Skin epidermis (tissue), 12 donors: ENCODE data around the gene DHX8.
"Not testable (repeated sequence)": the region's sequence is repeated elsewhere in the genome, so short reads cannot be mapped to it uniquely, and the experiment has no call there.

Experiments used
- H3K27ac ChIP-seq, 21 experiments: fragments of 200-600 bp; sonication (generic) in 11 of 21; one replicate each; pipeline ENCODE4 v1.5.0; 2020; ENCODE audit warnings: mild to moderate bottlenecking in 3 of 21, inconsistent platforms in 2 of 21, moderate library complexity in 2 of 21
- H3K4me3 ChIP-seq, 7 experiments: fragments of 200-600 bp; sonication (generic) in 2 of 7; one replicate each; pipeline ENCODE4 v1.5.0; 2020; ENCODE audit warnings: inconsistent platforms in 2 of 7, mild to moderate bottlenecking in 2 of 7, moderate library complexity in 1 of 7

Gene DHX8

DNA sequence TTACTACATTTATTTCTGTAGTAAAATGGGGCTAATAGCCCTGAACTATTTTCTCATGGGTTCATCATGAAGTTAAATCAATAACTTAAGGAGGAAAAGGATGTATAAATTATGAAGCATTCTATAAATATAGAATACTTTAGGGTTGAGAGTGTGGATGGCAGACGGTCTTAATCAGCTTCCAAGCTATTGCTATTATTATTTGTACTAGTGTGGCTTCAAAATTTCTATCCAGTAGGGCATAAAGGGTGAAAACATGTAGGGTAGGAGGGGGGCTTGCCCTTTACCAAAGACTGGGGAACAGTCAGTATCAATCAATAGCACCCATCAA, 26.4 kb upstream of the DHX8 start:
- Histone ChIP-seq H3K27ac (peak overlapping the region in 14 of 21 experiments; percentile 8 to 80 (median 53)), H3K4me3 (no peak overlapping the region)

DNA sequence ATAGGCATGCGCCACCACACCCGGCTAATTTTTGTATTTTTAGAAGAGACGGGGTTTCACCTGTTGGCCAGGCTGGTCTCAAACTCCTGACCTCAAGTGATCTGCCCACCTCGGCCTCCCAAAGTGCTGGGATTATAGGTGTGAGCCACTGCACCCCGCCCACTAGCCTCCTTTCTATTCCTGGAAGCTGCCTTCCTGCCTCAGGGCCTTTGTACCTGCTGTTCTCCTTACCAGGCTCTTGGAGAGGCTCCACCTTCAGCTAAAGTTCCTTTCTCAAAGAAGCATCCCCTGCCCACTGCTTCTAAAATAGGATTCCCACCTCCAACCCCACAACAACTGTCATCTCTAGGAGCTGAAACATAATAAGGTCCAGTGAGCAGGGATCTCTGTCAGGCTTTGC, 23.9 kb upstream of the DHX8 start:
- not testable (repeated sequence) for H3K4me3 ChIP-seq, H3K27ac ChIP-seq

DNA sequence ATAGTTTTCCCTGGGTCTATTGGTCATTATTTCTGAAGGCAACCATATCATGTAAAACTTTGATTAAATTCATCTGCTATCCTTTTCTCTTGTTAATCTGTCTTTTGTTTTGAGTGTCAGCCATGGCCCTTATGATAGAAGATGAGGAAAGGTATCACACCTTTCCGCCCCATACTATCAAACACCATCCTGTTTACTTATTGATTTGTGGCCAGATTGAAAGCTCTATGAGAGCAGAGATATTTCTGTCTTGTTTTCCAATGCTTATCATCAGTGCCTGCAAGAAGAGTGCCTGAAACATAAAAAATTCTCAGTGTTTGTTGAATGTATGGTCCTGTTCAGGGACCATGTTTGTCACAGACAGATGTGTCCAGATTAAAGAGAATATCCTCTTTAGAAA, 22.6 kb upstream of the DHX8 start:
- H3K4me3 ChIP-seq: no peak overlapping the region

DNA sequence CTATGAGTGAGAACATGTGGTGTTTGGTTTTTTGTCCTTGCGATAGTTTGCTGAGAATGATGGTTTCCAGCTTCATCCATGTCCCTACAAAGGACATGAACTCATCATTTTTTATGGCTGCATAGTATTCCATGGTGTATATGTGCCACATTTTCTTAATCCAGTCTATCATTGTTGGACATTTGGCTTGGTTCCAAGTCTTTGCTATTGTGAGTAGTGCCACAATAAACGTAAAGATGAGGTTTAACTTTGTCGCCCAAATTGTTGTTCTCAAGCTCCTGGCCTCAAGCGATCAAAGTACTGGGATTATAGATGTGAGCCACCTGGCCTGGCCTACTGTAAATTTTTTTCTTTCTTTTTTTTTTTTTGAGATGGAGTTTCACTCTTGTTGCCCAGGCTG, 21.2 kb upstream of the DHX8 start:
- not testable (repeated sequence) for H3K27ac ChIP-seq, H3K4me3 ChIP-seq

More for the DNA sequence above, 22.6 kb upstream of the DHX8 start:
- H3K27ac ChIP-seq: no peak overlapping the region

DNA sequence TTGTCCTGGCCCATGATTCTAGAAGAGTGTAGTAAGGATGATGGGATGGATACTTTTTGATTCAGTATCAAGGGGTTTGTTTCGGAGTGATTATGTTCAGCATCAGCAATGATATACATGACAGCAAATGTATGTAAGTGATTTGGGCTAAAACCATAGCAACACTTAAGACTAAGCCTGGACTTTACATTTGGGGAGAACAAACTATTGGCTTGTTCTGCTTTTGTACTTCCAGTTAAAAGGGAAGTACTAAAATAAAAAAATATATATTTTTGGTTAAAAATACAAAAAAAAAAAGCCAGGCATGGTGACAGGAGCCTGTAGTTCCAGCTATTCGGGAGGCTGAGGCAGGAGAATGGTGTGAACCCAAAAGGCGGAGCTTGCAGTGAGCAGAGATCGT, 20.5 kb upstream of the DHX8 start:
- no peak overlapping the region for H3K4me3 ChIP-seq
- no peak overlapping the region for H3K27ac ChIP-seq

DNA sequence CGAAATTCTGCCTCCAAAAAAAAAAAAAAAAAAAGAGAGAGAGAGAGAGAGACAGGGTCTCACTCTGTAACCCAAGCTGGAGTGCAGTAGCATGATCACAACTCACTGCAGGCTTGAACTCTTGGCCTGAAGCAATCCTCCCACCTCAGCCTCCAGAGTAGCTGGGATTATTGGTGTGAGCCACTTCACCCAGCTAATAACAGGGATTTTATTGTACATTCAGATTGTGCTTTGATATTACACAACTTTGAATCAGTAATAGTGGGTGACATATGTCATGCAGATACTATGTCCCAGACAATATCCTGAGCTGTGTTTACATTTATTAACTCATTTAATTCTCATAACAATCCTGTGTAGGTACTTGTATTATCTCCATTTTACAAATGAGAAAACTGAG, 19.7 kb upstream of the DHX8 start:
- Histone ChIP-seq H3K4me3 (no peak overlapping the region), H3K27ac (no peak overlapping the region)

DNA sequence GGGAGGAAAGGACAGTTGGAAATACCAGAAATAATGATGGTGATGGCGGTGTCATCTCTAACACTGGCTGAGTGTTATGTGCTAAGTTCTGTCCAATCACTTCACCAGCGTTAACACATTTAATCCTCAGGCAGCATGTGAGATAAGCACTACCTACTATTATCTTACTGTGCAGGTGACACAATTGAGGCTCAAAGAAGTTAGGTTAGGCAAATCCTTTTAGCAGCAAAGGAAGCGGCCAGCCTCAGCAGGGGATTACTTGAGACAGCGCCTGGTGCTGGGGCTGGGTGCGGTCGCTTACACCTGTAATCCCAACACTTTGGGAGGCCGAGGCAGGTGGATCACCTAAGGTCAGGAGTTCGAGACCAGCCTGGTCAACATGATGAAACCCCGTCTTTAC, 18.7 kb upstream of the DHX8 start:
- H3K27ac ChIP-seq: no peak overlapping the region
- H3K4me3 ChIP-seq: no peak overlapping the region

DNA sequence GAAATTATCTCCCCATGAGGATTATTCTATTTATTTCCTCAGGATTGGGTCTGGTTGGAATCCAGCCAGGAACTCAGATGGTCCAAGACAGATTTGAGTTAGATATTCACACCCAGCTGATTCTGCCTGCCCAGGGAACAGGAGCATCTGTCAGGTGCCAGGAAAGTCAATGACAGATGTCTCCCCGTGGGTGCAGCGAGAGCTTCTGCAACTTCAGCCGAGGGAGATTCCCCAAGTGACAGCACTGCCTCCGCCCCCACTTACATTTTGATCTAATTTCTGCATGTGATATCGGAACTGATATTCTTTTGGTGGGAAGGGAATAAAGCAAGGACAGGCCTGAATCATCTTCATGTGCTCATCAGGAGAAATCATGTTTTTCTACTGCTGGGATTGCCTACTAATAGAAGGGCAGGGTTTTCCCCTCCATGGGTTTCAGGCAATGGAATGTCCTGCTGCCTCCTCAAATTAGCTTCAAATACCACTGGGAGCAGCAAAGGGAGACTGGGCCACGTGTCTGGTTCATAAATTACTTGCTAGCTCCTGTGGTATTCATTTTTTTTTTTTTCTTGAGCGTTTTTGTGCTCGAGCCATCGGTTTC, 15.7 kb upstream of the DHX8 start:
- H3K4me3 ChIP-seq: no peak overlapping the region
- H3K27ac ChIP-seq: peak overlapping the region; percentile 6 to 87 (median 72)

DNA sequence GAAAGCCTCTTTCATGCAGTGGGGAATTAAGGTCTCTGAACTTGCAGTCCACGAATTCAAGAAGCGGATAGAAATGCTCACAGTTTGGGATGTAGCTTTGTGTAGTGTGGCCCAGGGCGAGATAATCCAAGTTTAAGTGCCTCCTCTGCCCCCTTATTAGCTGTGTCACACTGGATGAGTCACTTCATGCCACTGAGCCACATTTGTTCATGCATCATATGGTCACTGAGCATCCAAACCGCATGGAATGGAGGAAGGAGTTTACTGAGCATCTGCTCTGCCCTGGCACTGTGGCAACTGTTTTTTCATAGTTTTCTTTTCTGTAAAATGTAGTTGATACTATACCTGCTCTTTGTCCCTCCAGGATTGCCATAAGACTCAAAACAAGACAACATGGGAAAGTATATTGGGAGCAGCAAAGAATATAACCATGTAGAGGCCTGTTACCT, 15.1 kb upstream of the DHX8 start:
- Histone ChIP-seq H3K4me3 (no peak overlapping the region), H3K27ac (peak overlapping the region in 20 of 21 experiments; percentile 6 to 87 (median 72))

DNA sequence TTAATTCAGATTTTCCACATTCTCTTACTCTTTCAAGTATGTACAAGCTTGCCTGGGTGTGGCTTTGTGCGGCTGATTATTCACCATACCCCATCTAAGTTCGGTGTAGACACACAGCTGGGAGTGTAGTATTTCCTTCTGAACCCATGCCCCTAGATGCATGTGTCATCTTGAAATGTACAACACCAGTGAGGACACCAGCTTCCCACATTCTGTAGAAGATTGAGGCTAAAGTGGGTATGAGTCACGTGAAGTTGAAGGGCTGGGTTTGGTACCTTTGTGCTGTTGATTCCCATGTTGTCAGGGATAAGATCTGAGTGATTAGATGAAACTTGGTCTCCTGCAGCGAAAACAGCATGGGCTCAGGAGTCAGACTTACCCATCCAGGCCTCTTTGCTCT, 14.6 kb upstream of the DHX8 start:
- Histone ChIP-seq H3K4me3 (no peak overlapping the region), H3K27ac (peak overlapping the region in 18 of 21 experiments; percentile 28 to 87 (median 72))

DNA sequence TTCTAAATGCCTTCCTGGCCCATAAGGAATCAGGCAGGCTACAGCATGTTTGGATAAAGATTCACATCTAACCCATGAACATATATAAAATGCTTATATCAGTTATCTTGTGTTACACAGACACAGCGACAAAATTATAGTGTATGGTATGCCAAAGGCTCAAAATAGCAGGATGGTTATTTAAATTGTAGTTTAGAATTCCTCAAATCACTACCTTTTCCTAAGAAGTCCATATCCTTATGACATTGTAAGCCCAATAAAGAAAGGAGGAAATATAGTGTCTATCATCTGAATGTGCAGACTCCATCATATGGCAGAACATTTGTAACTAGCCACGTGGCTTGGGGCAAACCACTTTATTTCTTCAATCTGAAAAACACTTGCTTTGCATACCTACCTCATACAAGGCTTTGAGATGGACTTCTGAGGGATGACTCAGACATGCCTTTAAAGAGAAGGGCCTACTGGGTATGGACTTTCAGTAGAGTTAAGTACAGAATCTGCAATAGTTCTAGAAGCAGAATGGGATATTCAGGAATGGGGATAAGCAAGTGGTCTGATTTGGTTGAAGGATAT, 12.1 kb upstream of the DHX8 start:
- Histone ChIP-seq H3K27ac (peak overlapping the region in 1 of 21 experiments; percentile 7), H3K4me3 (no peak overlapping the region)

DNA sequence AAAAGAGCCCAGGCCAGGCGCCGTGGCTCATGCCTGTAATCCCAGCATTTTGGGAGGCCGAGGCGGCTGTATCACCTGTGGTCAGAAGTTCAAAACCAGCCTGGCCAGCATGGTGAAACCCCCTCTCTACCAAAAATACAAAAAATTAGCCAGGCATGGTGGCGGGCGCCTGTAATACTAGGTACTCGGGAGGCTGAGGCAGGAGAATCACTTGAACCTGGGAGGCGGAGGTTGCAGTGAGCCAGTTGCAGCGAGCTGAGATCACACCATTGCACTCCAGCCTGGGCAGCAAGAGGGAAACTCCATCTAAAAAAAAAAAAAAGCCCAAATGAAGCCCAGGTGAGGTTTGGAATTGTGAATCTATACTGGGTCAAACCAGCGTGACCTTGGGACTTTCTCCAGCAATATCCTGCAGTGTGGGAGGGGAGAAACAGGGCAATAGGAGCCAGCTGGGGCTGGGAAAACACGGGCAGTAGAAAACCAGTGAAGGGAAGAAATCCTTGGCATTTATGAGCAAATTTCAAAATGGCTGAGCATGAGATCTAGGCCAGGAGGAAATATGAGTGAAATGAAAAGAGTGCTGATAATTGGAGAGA, 8.2 kb upstream of the DHX8 start:
- Histone ChIP-seq H3K27ac (no peak overlapping the region), H3K4me3 (no peak overlapping the region)

DNA sequence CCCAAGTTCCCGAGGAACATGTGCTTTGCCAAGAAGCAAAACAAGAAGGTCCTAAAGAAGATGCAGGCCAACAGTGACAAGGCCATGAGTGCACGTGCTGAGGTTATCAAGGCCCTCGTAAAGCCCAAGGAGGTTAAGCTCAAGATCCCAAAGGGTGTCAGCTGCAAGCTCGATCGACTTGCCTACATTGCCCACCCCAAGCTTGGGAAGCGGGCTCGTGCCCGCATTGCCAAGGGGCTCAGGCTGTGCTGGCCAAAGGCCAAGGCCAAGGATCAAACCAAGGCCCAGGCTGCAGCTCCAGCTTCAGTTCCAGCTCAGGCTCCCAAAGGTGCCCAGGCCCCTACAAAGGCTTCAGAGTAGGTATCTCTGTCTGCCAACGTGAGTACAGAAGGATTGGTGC, 7.5 kb upstream of the DHX8 start:
- not testable (repeated sequence) for H3K27ac ChIP-seq, H3K4me3 ChIP-seq

DNA sequence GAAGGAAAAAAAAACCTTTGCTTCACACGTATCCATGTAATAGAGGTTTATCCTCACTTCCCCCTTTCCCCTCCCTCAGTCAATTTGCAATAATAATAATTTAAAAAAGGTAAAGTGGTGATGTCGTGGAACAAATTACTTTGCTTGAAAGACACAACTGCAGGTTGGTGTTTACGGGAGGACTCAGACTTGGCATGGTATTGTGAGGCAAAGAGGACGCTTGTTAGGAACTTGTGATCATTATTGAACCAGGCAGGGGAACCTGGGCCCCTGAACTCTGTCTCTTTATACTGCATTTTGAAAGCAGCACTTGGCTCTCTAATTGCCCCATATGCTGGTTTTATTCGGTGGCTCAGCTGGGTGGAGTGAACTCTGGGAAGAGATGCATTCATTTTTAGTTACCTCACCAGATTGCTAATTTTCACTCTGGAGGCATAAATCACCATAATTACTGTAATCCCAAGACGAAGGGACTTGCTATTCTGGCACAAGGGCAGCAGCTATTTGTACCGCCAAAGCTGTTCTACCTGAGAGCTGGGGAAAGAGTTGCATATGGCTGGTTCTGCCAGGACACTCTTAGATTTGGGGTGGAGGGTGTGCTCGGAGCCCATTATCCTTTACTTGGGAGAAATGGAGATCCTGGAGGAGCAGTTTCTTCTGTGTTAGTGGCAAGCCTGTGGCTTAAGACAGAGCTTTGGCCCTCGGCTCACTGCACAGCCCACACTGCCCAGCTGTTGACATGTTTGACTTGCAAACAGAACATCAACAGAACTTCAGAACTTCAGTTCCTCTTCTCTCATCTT, 5.7 kb upstream of the DHX8 start:
- Histone ChIP-seq H3K4me3 (no peak overlapping the region), H3K27ac (peak overlapping the region in 2 of 21 experiments; percentile 7 to 54)

DNA sequence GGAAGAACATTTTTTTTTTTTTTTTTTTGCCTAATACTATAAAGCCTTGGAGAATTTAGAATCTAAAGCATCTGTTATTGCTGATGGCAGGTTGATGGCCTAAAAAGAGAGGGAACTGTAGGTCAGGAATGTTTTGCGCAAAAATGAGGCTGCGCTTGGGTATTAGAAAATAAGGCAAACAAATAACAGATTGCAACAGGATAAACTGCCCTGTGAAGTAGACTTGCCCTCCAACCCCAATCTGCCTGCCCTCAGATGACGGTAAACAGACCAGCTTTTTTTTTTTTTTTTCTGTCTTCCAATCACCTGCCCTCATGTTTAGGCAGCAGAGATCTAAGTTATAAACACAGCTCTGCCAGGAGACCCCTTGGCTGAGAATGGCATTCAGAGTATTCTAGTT, 3.8 kb upstream of the DHX8 start:
- no peak overlapping the region for H3K4me3 ChIP-seq
- no peak overlapping the region for H3K27ac ChIP-seq

DNA sequence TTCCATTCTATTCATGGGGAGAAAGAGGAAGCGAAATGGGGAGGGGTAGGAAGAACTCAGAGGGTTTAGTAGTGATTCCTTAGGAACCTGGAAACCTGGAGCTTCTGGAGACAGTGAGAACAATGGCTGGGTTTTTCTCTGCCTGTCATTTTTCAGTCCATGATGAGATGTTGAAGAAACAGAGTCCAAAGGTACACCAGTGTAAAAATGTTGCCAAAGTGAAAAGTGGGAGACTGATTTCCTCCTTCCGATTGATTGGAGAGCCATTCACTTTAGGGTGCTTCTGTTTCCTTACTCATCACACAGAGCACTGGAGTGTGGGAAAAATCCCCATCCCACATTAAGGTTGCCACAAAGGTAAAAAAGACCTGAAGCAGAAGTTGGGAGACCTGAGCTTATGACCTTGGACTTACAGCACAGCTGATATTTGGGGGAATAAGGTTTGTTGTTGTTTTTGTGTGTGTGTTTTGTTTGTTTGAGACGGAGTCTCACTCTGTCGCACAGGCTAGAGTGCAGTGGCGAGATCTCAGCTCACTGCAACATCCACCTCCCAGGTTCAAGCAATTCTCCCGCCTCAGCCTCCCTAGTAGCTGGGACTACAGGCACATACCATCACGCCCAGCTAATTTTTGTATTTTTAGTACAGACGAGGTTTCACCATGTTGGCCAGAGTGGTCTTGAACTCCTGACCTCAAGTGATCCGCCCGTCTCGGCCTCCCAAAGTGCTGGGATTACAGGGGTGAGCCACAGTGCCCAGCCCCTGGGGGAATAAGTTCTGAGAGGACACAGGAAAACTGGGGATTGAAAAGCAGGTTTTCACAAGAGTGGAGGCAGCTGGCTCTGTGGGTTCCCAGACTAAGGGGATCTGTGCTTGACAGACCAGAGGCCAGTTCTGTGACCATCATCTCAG, 1.4 kb upstream of the DHX8 start:
- H3K27ac ChIP-seq: peak overlapping the region in 6 of 21 experiments; percentile 70 to 85 (median 80)
- no peak overlapping the region for H3K4me3 ChIP-seq

DNA sequence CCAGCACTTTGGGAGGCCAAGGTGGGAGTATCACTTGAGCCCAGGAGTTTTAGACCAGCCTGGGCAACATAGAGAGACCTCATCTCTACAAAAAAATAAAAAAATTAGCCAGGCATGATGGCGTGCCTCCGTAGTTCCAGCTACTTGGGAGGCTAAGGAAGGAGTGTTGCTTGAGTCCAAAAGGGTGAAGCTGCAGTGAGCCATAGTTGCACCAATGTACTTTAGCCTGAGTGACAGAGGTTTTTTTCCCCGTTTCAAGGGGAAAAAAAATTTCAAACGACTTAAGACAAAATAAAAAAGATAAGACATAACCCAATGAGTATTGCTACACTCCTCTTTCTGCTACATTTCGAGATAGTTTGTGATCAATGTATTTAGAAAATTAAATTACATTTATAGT, 6.8 kb downstream of the DHX8 start:
- no peak overlapping the region for H3K27ac ChIP-seq
- no peak overlapping the region for H3K4me3 ChIP-seq

DNA sequence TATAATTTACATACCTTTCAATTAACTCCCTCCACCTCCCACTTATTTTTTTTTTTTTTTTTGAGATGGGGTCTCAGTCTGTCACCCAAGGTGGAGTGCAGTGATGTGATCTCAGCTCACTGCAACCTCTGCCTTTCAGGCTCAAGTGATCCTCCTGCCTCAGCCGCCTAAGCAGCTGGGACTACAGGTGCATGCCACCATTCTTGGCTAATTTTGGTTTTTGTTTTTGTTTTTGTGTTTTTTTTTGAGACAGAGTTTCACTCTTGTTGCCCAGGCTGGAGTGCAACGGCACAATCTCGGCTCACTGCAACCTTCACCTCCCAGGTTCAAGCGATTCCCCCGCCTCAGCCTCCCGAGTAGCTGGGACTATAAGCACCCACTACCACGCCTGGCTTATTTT, 25.7 kb downstream of the DHX8 start:
- not testable (repeated sequence) for H3K27ac ChIP-seq, H3K4me3 ChIP-seq

DNA sequence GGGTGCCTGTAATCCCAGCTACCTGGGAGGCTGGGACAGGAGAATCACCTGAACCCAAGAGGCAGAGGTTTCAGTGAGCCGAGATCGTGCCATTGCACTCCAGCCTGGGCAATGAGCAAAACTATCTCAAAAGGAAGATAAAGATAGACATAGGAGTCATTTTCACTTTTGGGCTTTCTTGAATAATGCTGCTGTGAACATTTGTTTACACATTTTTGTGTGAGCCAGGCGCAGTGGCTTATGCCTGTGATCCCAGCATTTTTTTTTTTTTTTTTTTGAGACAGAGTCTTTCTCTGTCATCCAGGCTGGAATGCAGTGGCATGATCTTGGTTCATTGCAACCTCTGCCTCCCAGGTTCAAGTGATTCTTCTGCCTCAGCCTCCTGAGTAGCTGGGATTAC, 27.4 kb downstream of the DHX8 start:
- H3K27ac ChIP-seq, H3K4me3 ChIP-seq: not testable (repeated sequence)

DNA sequence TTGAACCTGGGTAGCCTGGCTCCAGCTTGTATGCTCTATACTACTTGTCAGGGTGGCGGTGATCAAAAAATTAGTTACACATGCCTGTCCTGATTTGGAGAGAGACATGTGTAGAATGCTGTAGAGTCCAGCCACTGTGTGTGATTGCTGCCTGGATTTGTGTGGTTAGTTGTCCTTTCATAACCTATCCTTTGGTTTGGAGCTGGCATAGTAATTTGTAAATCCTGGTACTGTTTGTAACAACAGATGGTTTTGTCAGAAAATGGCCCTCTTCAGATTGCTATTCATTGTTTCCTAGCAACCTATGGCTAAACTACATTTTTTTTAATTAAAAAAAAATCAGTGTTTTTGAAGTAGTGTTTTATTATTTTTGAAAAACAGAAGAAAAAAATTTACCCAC, 31.9 kb downstream of the DHX8 start:
- H3K27ac ChIP-seq: no peak overlapping the region

More for the DNA sequence above, 31.9 kb downstream of the DHX8 start:
- no peak overlapping the region for H3K4me3 ChIP-seq
